Colon (tissue), 2 donors: ENCODE data around the gene CCDC7.
"Not testable (repeated sequence)": the region's sequence is repeated elsewhere in the genome, so short reads cannot be mapped to it uniquely, and the experiment has no call there.

Experiments
- FAIRE-seq: peaks from 2 replicates; lab custom pipeline; 2012; peaks lifted over from hg19 to GRCh38; lab: Jason Lieb, UNC
- donor health status: control.
- donor health status: control.

CCDC7 gene

GRCh38 chr10:32577448-32577847, 131.5 kb downstream of the CCDC7 start:
- FAIRE-seq, result no peak

- no peak for FAIRE-seq
Observed at GRCh38 chr10:32582946-32583345, 137.0 kb downstream of the CCDC7 start.

- not testable (repeated sequence) for FAIRE-seq
Observed at GRCh38 chr10:32598022-32598421, 152.1 kb downstream of the CCDC7 start.

- FAIRE-seq, result no peak
Observed at GRCh38 chr10:32600317-32600716, 154.4 kb downstream of the CCDC7 start.

GRCh38 chr10:32601562-32601961, 155.6 kb downstream of the CCDC7 start:
- FAIRE-seq, result not testable (repeated sequence)

- FAIRE-seq, result no peak
Observed at GRCh38 chr10:32605787-32606186, 159.8 kb downstream of the CCDC7 start.

- not testable (repeated sequence) for FAIRE-seq
Observed at GRCh38 chr10:32610543-32610942, 164.6 kb downstream of the CCDC7 start.

GRCh38 chr10:32616438-32616837, 170.5 kb downstream of the CCDC7 start:
- no peak for FAIRE-seq

GRCh38 chr10:32618482-32618881, 172.5 kb downstream of the CCDC7 start:
- no peak for FAIRE-seq

GRCh38 chr10:32621969-32622368, 176.0 kb downstream of the CCDC7 start:
- FAIRE-seq, result no peak

GRCh38 chr10:32622409-32622808, 176.5 kb downstream of the CCDC7 start:
- FAIRE-seq, result no peak

- FAIRE-seq, result no peak
Observed at GRCh38 chr10:32627183-32627582, 181.2 kb downstream of the CCDC7 start.

- no peak for FAIRE-seq
Observed at GRCh38 chr10:32629910-32630309, 184.0 kb downstream of the CCDC7 start.

GRCh38 chr10:32646535-32646934, 200.6 kb downstream of the CCDC7 start:
- no peak for FAIRE-seq

GRCh38 chr10:32650246-32650655, 204.3 kb downstream of the CCDC7 start:
- FAIRE-seq, result no peak

GRCh38 chr10:32657430-32657829, 211.5 kb downstream of the CCDC7 start:
- FAIRE-seq, result not testable (repeated sequence)

- FAIRE-seq, result no peak
Observed at GRCh38 chr10:32661346-32661745, 215.4 kb downstream of the CCDC7 start.

GRCh38 chr10:32680803-32681557, 235.0 kb downstream of the CCDC7 start:
- no peak for FAIRE-seq

GRCh38 chr10:32684291-32684690, 238.4 kb downstream of the CCDC7 start:
- FAIRE-seq, result no peak

GRCh38 chr10:32687116-32687515, 241.2 kb downstream of the CCDC7 start:
- FAIRE-seq, result no peak

GRCh38 chr10:32687546-32687945, 241.6 kb downstream of the CCDC7 start:
- no peak for FAIRE-seq

GRCh38 chr10:32692174-32692573, 246.2 kb downstream of the CCDC7 start:
- FAIRE-seq, result no peak

GRCh38 chr10:32693441-32693979, 247.6 kb downstream of the CCDC7 start:
- no peak for FAIRE-seq

GRCh38 chr10:32699683-32700082, 253.7 kb downstream of the CCDC7 start:
- FAIRE-seq, result not testable (repeated sequence)
